ENCODE measurements around the gene MYEF2. TPM values are rescaled to one million over a fixed set of nuclear protein-coding genes. Genes with fewer than 3 reads are reported as not detected.

MYEF2 gene
- total and polyA plus RNA-seq, 10 of the 15 experiments (the other 5 are each of a cell fraction or from before 2014, with no cell fraction given) = 9.2 to 47.0 (median 19.9) TPM

DNA sequence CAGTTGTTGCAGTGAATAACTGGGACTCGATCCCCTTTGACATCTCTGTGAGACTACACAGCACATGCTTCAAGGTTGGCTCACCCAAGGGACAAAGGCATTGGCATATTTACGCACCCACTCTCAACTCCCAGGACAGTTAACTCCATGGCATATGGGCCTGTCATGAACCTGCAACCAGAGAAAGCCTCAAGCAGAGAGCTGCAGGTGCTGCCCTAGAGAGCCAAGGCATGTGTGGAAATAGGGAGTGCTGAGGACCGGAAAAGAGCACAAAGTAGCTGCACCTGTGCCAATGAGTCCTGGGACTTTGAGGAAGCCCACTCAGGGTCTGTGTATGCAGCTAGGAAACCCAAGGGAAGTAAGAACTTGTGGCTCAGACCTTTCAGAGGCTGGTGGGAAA, 90.3 kb downstream of the MYEF2 start:
- in situ Hi-C loops (cut with MboI) (loop anchor here (10.0 kb wide), 1 partner anchor 893 kb away; no protein-coding TSS in a partner anchor), intact Hi-C loops (cut with micrococcal nuclease; ENCODE audit: unreplicated experiment) (loop anchor here (5.0 to 10.0 kb wide), 3 partner anchors 101 to 893 kb away; no protein-coding TSS in a partner anchor)
- ChIA-PET RAD21 (ENCODE audit: unreplicated experiment) (no interaction called here), SMC1A (ENCODE audit: uncharacterized antibody, unreplicated experiment) (no interaction called here), CTCF (no interaction called here), POLR2A (no interaction called here)
- no peak for TF ChIP-seq TBL1XR1 (IDR thresholded peaks at IDR 0.05; ENCODE audit: low read depth, low read length)
- no peak for TF ChIP-seq CREB1 (IDR thresholded peaks at IDR 0.05; ENCODE audit: low read depth)
- TF ChIP-seq, protein P1, sequence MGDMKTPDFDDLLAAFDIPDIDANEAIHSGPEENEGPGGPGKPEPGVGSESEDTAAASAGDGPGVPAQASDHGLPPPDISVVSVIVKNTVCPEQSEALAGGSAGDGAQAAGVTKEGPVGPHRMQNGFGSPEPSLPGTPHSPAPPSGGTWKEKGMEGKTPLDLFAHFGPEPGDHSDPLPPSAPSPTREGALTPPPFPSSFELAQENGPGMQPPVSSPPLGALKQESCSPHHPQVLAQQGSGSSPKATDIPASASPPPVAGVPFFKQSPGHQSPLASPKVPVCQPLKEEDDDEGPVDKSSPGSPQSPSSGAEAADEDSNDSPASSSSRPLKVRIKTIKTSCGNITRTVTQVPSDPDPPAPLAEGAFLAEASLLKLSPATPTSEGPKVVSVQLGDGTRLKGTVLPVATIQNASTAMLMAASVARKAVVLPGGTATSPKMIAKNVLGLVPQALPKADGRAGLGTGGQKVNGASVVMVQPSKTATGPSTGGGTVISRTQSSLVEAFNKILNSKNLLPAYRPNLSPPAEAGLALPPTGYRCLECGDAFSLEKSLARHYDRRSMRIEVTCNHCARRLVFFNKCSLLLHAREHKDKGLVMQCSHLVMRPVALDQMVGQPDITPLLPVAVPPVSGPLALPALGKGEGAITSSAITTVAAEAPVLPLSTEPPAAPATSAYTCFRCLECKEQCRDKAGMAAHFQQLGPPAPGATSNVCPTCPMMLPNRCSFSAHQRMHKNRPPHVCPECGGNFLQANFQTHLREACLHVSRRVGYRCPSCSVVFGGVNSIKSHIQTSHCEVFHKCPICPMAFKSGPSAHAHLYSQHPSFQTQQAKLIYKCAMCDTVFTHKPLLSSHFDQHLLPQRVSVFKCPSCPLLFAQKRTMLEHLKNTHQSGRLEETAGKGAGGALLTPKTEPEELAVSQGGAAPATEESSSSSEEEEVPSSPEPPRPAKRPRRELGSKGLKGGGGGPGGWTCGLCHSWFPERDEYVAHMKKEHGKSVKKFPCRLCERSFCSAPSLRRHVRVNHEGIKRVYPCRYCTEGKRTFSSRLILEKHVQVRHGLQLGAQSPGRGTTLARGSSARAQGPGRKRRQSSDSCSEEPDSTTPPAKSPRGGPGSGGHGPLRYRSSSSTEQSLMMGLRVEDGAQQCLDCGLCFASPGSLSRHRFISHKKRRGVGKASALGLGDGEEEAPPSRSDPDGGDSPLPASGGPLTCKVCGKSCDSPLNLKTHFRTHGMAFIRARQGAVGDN (IDR thresholded peaks at IDR 0.05) = no peak
- no peak for TF ChIP-seq POLR2AphosphoS5 (IDR thresholded peaks at IDR 0.05; ENCODE audit: low read length)
- no peak for TF ChIP-seq BHLHE40 (IDR thresholded peaks at IDR 0.05; ENCODE audit: borderline replicate concordance in 1 of 2, low read depth in 2 of 2, low read length in 1 of 2)
- TF ChIP-seq JUND (IDR thresholded peaks at IDR 0.05; ENCODE audit: low read depth, low read length) = no peak
- TF ChIP-seq PKNOX1 (IDR thresholded peaks at IDR 0.05) = no peak
- TF ChIP-seq GABPA (IDR thresholded peaks at IDR 0.05; ENCODE audit: low read depth) = no peak
- TF ChIP-seq NFYA (IDR thresholded peaks at IDR 0.05; ENCODE audit: borderline replicate concordance, low read depth, low read length) = no peak
- TF ChIP-seq ATF2 (IDR thresholded peaks at IDR 0.05; ENCODE audit: low read length) = no peak
- no peaks in the 10 kb centered on the region for H3K4me1 ChIP-seq (ENCODE audit: control insufficient read depth, insufficient read depth, low read length)
- no peaks in the 10 kb centered on the region for H3K9me3 ChIP-seq (replicated peaks; ENCODE audit: control insufficient read depth, insufficient read depth, low read length)
- no peak overlapping the region for H3K9ac ChIP-seq (ENCODE audit: control insufficient read depth, insufficient read depth, low read length)
- no TSS peak for BruUV-seq (replicated peaks)
- no peaks in the 10 kb centered on the region for H3K79me2 ChIP-seq (ENCODE audit: control insufficient read depth, insufficient read depth, low read length)
- H2AFZ ChIP-seq (ENCODE audit: control insufficient read depth, low read depth, low read length) = no peak overlapping the region
- H3K4me2 ChIP-seq (ENCODE audit: control insufficient read depth, insufficient read depth) = no peak overlapping the region
- ATAC-seq = no peak
- no peak for FAIRE-seq
- H4K20me1 ChIP-seq (ENCODE audit: control insufficient read depth, insufficient read depth) = no peaks in the 10 kb centered on the region
- no peaks in the 10 kb centered on the region for H3K27me3 ChIP-seq (replicated peaks in 1 of 2; ENCODE audit: control insufficient read depth in 2 of 2, insufficient read depth in 2 of 2, low read length in 1 of 2)
- H3K4me3 ChIP-seq = no peak overlapping the region
- DNase-seq (ENCODE audit: low read depth, low spot score) = no peak
- WGBS (ENCODE audit: insufficient coverage, insufficient replicate concordance, low lambda C conversion rate, missing lambda C conversion rate) = 37% methylated on average over 3 of the region's 3 CpGs
- H3K36me3 ChIP-seq (ENCODE audit: control insufficient read depth in 2 of 2, insufficient read depth in 2 of 2, low read length in 1 of 2) = no peaks in the 10 kb centered on the region
- H3K27ac ChIP-seq (ENCODE audit: control insufficient read depth, insufficient read depth) = no peak overlapping the region
